ENCODE data around the gene THEMIS2.
"Not testable (repeated sequence)": the region's sequence is repeated elsewhere in the genome, so short reads cannot be mapped to it uniquely, and the experiment has no call there.

The THEMIS2 gene

GRCh38 chr1:27863538-27863915 is 8.8 kb upstream of the THEMIS2 start:
- DNase-seq (ENCODE audit: low spot score): no peak

GRCh38 chr1:27864264-27864895 is 8.0 kb upstream of the THEMIS2 start:
- no peak for DNase-seq (ENCODE audit: low spot score)

- no peak for DNase-seq (ENCODE audit: low spot score)
These were observed 6.5 kb upstream of the THEMIS2 start for GRCh38 chr1:27865821-27866220.

GRCh38 chr1:27868556-27868931 is 3.8 kb upstream of the THEMIS2 start:
- DNase-seq (ENCODE audit: low spot score): no peak

GRCh38 chr1:27868932-27869718 is 3.2 kb upstream of the THEMIS2 start:
- no peak for DNase-seq (ENCODE audit: low spot score)

- DNase-seq (ENCODE audit: low spot score): no peak
These were observed 2.6 kb upstream of the THEMIS2 start for GRCh38 chr1:27869719-27870085.

- not testable (repeated sequence) for DNase-seq (ENCODE audit: low spot score)
These were observed 1.3 kb upstream of the THEMIS2 start for GRCh38 chr1:27871076-27871475.

GRCh38 chr1:27872802-27873551 is 633 bp downstream of the THEMIS2 start:
- DNase-seq (ENCODE audit: low spot score): peak; percentile 28

- no peak for DNase-seq (ENCODE audit: low spot score)
These were observed 1.5 kb downstream of the THEMIS2 start for GRCh38 chr1:27873671-27874384.

GRCh38 chr1:27876341-27877114 is 4.2 kb downstream of the THEMIS2 start:
- DNase-seq (ENCODE audit: low spot score): no peak

- DNase-seq (ENCODE audit: low spot score): no peak
These were observed 4.7 kb downstream of the THEMIS2 start for GRCh38 chr1:27877115-27877416.

- peak; percentile 4 for DNase-seq (ENCODE audit: low spot score)
These were observed 5.7 kb downstream of the THEMIS2 start for GRCh38 chr1:27878039-27878438.

GRCh38 chr1:27878787-27879335 is 6.5 kb downstream of the THEMIS2 start:
- DNase-seq (ENCODE audit: low spot score): peak; percentile 2

- peak; percentile 2 for DNase-seq (ENCODE audit: low spot score)
These were observed 7.2 kb downstream of the THEMIS2 start for GRCh38 chr1:27879374-27880082.

GRCh38 chr1:27882543-27882903 is 10.2 kb downstream of the THEMIS2 start:
- DNase-seq (ENCODE audit: low spot score): no peak

- no peak for DNase-seq (ENCODE audit: low spot score)
These were observed 11.2 kb downstream of the THEMIS2 start for GRCh38 chr1:27883536-27883935.

GRCh38 chr1:27884006-27884954 is 11.9 kb downstream of the THEMIS2 start:
- DNase-seq (ENCODE audit: low spot score): no peak

- DNase-seq (ENCODE audit: low spot score): no peak
These were observed 12.8 kb downstream of the THEMIS2 start for GRCh38 chr1:27885114-27885528.

GRCh38 chr1:27885621-27886352 is 13.4 kb downstream of the THEMIS2 start:
- no peak for DNase-seq (ENCODE audit: low spot score)

All from AG20443 (cell line).